GM21529 (cell line): ENCODE data around the gene LRCH3.
"Not testable (repeated sequence)": the region's sequence is repeated elsewhere in the genome, so short reads cannot be mapped to it uniquely, and the experiment has no call there.

ENCODE experiments used
- ATAC-seq: cut with Tn5 transposase; IDR thresholded peaks from one replicate; pipeline ENCODE4 v1.9.1; 2021; ENCODE audit not compliant: unreplicated experiment

LRCH3 gene

GRCh38 chr3:197921429-197922275 is 130.6 kb downstream of the LRCH3 start:
- ATAC-seq, result not testable (repeated sequence)

GRCh38 chr3:197926418-197926817 is 135.4 kb downstream of the LRCH3 start:
- ATAC-seq, result no peak

- ATAC-seq, result not testable (repeated sequence)
Measured at GRCh38 chr3:197927578-197927977, 136.5 kb downstream of the LRCH3 start.

GRCh38 chr3:197936819-197937384 is 145.8 kb downstream of the LRCH3 start:
- ATAC-seq, result no peak
